Heart right ventricle (tissue), 16 donors: ENCODE data around the gene RBM17. TPM values are rescaled to one million over a fixed set of nuclear protein-coding genes. Genes with fewer than 3 reads are reported as not detected.
"Not testable (repeated sequence)": the region's sequence is repeated elsewhere in the genome, so short reads cannot be mapped to it uniquely, and the experiment has no call there.

Experiments used
- ATAC-seq, 8 donors: fragments of 200-7000 bp; cut with Tn5 transposase; one replicate each; pipeline ENCODE4 v1.9.1; 2020; ENCODE audit warnings: mild to moderate bottlenecking in 8 of 8, moderate library complexity in 8 of 8, moderate number of reproducible peaks in 1 of 8
- DNase-seq, 2 donors: peaks; one replicate each; pipeline ENCODE4 v3.0.0-alpha.2; 2020
- H3K27ac ChIP-seq, 10 donors: fragments of 200-600 bp; sonication (generic) in 2 of 10; one replicate each; pipeline versions ENCODE4 v1.5.0 to v1.8.0; 2020 to 2022; ENCODE audit warnings: mild to moderate bottlenecking in 3 of 10
- H3K27me3 ChIP-seq, 7 donors: fragments of 200-600 bp; one replicate each; pipeline ENCODE4 v1.8.0; 2021 to 2022; ENCODE audit warnings: mild to moderate bottlenecking in 2 of 7
- H3K36me3 ChIP-seq, 9 donors: fragments of 200-600 bp; sonication (generic) in 1 of 9; one replicate each; pipeline versions ENCODE4 v1.5.0 to v1.8.0; 2020 to 2022; ENCODE audit warnings: mild to moderate bottlenecking in 2 of 9
- H3K4me1 ChIP-seq, 9 donors: fragments of 200-600 bp; sonication (generic) in 1 of 9; one replicate each; pipeline versions ENCODE4 v1.5.0 to v1.8.0; 2020 to 2022; ENCODE audit warnings: mild to moderate bottlenecking in 4 of 9
- H3K4me3 ChIP-seq, 10 donors: fragments of 200-600 bp; sonication (generic) in 2 of 10; one replicate each; pipeline versions ENCODE4 v1.5.0 to v1.8.0; 2020 to 2022; ENCODE audit warnings: mild to moderate bottlenecking in 7 of 10, moderate library complexity in 2 of 10
- H3K9me3 ChIP-seq, 11 donors: fragments of 200-600 bp in 10 of 11; sonication (generic) in 2 of 11; one replicate each; pipeline versions ENCODE4 v1.5.0 to v1.8.0; 2013 to 2022; ENCODE audit warnings: mild to moderate bottlenecking in 2 of 11, control low read depth in 1 of 11, moderate library complexity in 1 of 11
- CTCF ChIP-seq, 9 donors: fragments of 200-600 bp; sonication (generic) in 2 of 9; IDR thresholded peaks; one replicate each; pipeline versions ENCODE4 v1.5.0 to v1.8.0; 2021 to 2022; ENCODE audit warnings: antibody characterized with exemption in 9 of 9, mild to moderate bottlenecking in 5 of 9, moderate library complexity in 1 of 9
- WGBS, 2 donors: extraction: QIAGEN DNeasy Blood & Tissue Kit; methylation state at CpG; one replicate each; pipeline ENCODE4 v1.1.7; 2013; ENCODE audit warnings: inconsistent platforms in 1 of 2; 5-methylcytosine and 5-hydroxymethylcytosine counted together
- intact Hi-C, 10 donors: fragments of 100-400 bp; cut with DNase I; formaldehyde crosslinking; loops; one replicate each; pipeline versions ENCODE4 v1.11.1 to v1.14.2; 2022
- polyA plus RNA-seq, 2 donors: library from polyadenylated mRNA; stranded (reverse); fragments of 200-250 nt; gene quantifications; one replicate each; pipeline ENCODE4 v1.2.3, GENCODE V29; 2013
- total RNA-seq, 10 donors: library from RNA; stranded (reverse); fragmentation: NEBNext Ultra II Directional in 3 of 10; extraction: Animal tissue kit (Norgen Biotek cat#: 25700) in 3 of 10; gene quantifications; one replicate each; pipeline versions ENCODE4 v1.2.1 to v1.2.4, GENCODE V29; 2021 to 2023
- donor health status: Arrhythmogenic right ventricular cardiomyopathy.
- donor health status: ischemic (EF 13 %, LVEDD 7.1; RV severe dilation, severe dysfunction).
- donor health status: healthy with polysubstance abuse.
- donor health status: DM: no; HTN: yes; CAD: no.
- donor health status: DM: no; HTN: no; CAD: no.
- donor health status: ischemic (EF 25% LVEDD 6.9; RV normal size, moderate dysfunction).
- donor health status: ischemic (EF 25% LVEDD 5.7; RV mildly dilated, moderate dysfunction).
- donor health status: healthy.
- donor health status: DM: yes; HTN: yes; CAD: no.
- donor health status: Ischemic cardiomyopathy.
- donor health status: ischemic (EF 35%, LVEDD 5.7; RV mildly dilated, moderate dysfunction).
- donor health status: nonischemic (EF 11% LVEDD 7.7; RV severe dilation, severe dysfunction).
- donor health status: DM: yes; HTN: yes; CAD: no.
- donor health status: PGD.
- donor health status: ischemic (EF 29% LVEDD 5.4; RV normal size, mild dysfunction).
- donor health status: nonischemic (EF 23%, LVEDD 6.1; RV moderate dilation, normal function).

The RBM17 gene
- total and polyA plus RNA-seq, 12 donors: 53.4 to 100 (median 64.0) TPM

- DNase-seq: no peak
- no peaks in the 10 kb centered on the region for H3K36me3 ChIP-seq
- no peaks in the 10 kb centered on the region for H3K9me3 ChIP-seq
- no peaks in the 10 kb centered on the region for H3K27me3 ChIP-seq
- ATAC-seq: no peak
- no peak overlapping the region for H3K27ac ChIP-seq
- 94 to 95% methylated on average over 7 of the region's 7 CpGs for WGBS, 2 donors
- intact Hi-C loops: no loop called here
- no peak overlapping the region for H3K4me3 ChIP-seq
- TF ChIP-seq CTCF (IDR thresholded peaks at IDR 0.05): no peak
- peaks cover 0 to 60% (median 14%) of the 10 kb centered on the region in 9 donors for H3K4me1 ChIP-seq
These were observed 24.7 kb upstream of the RBM17 start for GRCh38 chr10:6064119-6064518.

- WGBS, 2 donors: 91 to 94% methylated on average over 3 of the region's 3 CpGs
- Histone ChIP-seq H3K27ac (peak overlapping the region in 4 of 10 donors; percentile 34 to 84 (median 66)), H3K4me1 (peaks cover 0 to 63% (median 14%) of the 10 kb centered on the region in 9 donors)
- H3K4me3 ChIP-seq, intact Hi-C loops, ATAC-seq, H3K27me3 ChIP-seq, H3K36me3 ChIP-seq, H3K9me3 ChIP-seq, DNase-seq: not testable (repeated sequence)
These were observed 24.1 kb upstream of the RBM17 start for GRCh38 chr10:6064726-6065125.

- ATAC-seq (no peak), DNase-seq (no peak)
- H3K4me1 ChIP-seq: peaks cover 0 to 66% (median 14%) of the 10 kb centered on the region in 9 donors
- no peaks in the 10 kb centered on the region for H3K36me3 ChIP-seq
- H3K4me3 ChIP-seq: no peak overlapping the region
- peak overlapping the region in 9 of 10 donors; percentile 20 to 84 (median 67) for H3K27ac ChIP-seq
- H3K9me3 ChIP-seq: no peaks in the 10 kb centered on the region
- 91% methylated on average over 3 of the region's 3 CpGs for WGBS, 2 donors
- intact Hi-C loops: no loop called here
- TF ChIP-seq CTCF (IDR thresholded peaks at IDR 0.05): no peak
- H3K27me3 ChIP-seq: no peaks in the 10 kb centered on the region
These were observed 23.4 kb upstream of the RBM17 start for GRCh38 chr10:6065406-6065805.

GRCh38 chr10:6065835-6066234 lies 23.0 kb upstream of the RBM17 start:
- H3K4me3 ChIP-seq: no peak overlapping the region
- peak overlapping the region in 9 of 10 donors; percentile 20 to 84 (median 67) for H3K27ac ChIP-seq
- peak; percentile 53 to 91 (median 80) for ATAC-seq
- H3K27me3 ChIP-seq: no peaks in the 10 kb centered on the region
- DNase-seq: peak in 1 of 2 donors; percentile 30
- peaks cover 0 to 71% (median 16%) of the 10 kb centered on the region in 9 donors for H3K4me1 ChIP-seq
- TF ChIP-seq CTCF (IDR thresholded peaks at IDR 0.05): no peak
- H3K36me3 ChIP-seq: no peaks in the 10 kb centered on the region
- intact Hi-C loops: no loop called here
- H3K9me3 ChIP-seq: no peaks in the 10 kb centered on the region
- WGBS, 2 donors: 44 to 45% methylated on average over 4 of the region's 4 CpGs

GRCh38 chr10:6067457-6067856 lies 21.4 kb upstream of the RBM17 start:
- intact Hi-C loops: no loop called here
- TF ChIP-seq CTCF (IDR thresholded peaks at IDR 0.05): no peak
- Histone ChIP-seq H3K4me1 (peaks cover 0 to 80% (median 30%) of the 10 kb centered on the region in 9 donors), H3K9me3 (no peaks in the 10 kb centered on the region), H3K27ac (peak overlapping the region in 1 of 10 donors; percentile 82), H3K4me3 (no peak overlapping the region), H3K36me3 (no peaks in the 10 kb centered on the region), H3K27me3 (no peaks in the 10 kb centered on the region)
- ATAC-seq: no peak
- DNase-seq: no peak
- 78 to 86% methylated on average over 4 of the region's 4 CpGs for WGBS, 2 donors
